Esophagus muscularis mucosa (tissue), 4 donors: ENCODE measurements around the gene CTSF.

Experiments used
- CTCF ChIP-seq, 3 experiments: fragments of 200-600 bp in 2 of 3; fragments of 450-650 bp in 1 of 3; sonication (generic) in 2 of 3; IDR thresholded peaks; one replicate each; pipeline ENCODE4 v1.5.1; 2017 to 2019; ENCODE audit warnings: antibody characterized with exemption in 3 of 3, mild to moderate bottlenecking in 2 of 3, moderate library complexity in 1 of 3
- EP300 ChIP-seq: sonication (generic); formaldehyde crosslinking; IDR thresholded peaks from one replicate; pipeline ENCODE4 v1.6.1; 2017; ENCODE audit warnings: antibody characterized with exemption
- POLR2AphosphoS5 ChIP-seq, 2 donors: sonication (generic); formaldehyde crosslinking; IDR thresholded peaks; one replicate each; pipeline ENCODE4 v1.6.1; 2017; ENCODE audit warnings: antibody characterized with exemption in 2 of 2

- TF ChIP-seq POLR2AphosphoS5 (IDR thresholded peaks at IDR 0.05) (no peak), CTCF (IDR thresholded peaks at IDR 0.05) (no peak), EP300 (no peak)
Observed at GRCh38 chr11:66604155-66604554, 35.7 kb upstream of the CTSF start.
